Measurements from ENCODE around the gene SMIM20. TPM values are rescaled to one million over a fixed set of nuclear protein-coding genes. Genes with fewer than 3 reads are reported as not detected.

The SMIM20 gene
- total RNA-seq, 2 experiments from 2014 or later: 44.0 to 53.8 TPM

DNA sequence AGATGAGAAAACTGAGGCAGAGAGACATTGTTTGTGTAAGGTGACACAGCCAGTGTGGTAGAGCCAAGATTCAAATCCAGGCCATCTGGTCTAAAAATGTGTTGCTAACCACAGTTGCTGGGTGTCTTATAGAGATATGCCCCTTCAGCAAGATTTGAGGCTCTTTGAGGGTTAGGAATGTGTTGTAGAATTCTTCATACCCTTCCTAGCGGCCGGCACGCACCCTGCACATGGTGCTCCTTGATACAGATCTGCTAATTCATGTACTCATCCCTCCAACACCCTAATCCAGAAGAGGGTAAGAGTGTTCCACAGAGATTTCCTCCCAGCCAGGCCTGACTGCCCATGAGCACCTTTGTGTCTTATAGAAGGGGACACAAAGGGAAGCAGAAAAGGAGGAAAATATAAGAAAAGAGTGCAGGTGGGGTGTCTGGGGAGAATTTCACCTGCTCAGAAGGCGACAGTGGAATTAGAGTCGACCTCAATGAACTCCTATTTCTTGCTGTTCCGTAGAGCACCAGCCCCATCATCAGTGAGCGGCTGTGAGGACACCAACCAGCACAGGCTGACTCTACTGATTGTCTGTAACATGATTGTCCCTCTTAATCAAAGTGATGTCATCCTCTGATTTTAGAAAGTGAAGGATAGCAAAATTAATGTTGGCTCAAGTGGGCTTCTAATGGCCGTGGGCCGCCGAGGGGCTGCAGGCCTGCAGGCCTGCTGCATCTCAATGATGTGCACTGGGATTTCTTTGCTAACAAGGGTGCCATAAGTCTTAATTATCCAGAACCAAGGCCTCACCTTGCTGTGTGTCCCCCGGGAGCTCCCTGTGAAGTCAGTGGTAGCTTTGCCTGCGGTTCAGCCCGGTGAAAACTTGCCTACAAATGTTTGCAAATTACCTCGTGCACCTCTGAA is 24.2 kb upstream of the SMIM20 start:
- no peaks in the 10 kb centered on the region for H3K9me2 ChIP-seq (ENCODE audit: insufficient read depth, low read length)
- H3K79me2 ChIP-seq (ENCODE audit: insufficient read depth, low read depth, low read length): no peaks in the 10 kb centered on the region
- intact Hi-C loops (cut with micrococcal nuclease; ENCODE audit: unreplicated experiment): no loop called here
- CTCF ChIA-PET (ENCODE audit: unreplicated experiment): interaction anchor here (0.6 kb wide), 1 partner anchor 30 kb away, joined by 3 read pairs; no protein-coding TSS in a partner anchor
- TF ChIP-seq, protein P1, sequence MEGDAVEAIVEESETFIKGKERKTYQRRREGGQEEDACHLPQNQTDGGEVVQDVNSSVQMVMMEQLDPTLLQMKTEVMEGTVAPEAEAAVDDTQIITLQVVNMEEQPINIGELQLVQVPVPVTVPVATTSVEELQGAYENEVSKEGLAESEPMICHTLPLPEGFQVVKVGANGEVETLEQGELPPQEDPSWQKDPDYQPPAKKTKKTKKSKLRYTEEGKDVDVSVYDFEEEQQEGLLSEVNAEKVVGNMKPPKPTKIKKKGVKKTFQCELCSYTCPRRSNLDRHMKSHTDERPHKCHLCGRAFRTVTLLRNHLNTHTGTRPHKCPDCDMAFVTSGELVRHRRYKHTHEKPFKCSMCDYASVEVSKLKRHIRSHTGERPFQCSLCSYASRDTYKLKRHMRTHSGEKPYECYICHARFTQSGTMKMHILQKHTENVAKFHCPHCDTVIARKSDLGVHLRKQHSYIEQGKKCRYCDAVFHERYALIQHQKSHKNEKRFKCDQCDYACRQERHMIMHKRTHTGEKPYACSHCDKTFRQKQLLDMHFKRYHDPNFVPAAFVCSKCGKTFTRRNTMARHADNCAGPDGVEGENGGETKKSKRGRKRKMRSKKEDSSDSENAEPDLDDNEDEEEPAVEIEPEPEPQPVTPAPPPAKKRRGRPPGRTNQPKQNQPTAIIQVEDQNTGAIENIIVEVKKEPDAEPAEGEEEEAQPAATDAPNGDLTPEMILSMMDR (conservative IDR thresholded peaks at IDR 0.05; ENCODE audit: low read length): no peak
- TF ChIP-seq EZH2phosphoT487 (IDR thresholded peaks at IDR 0.05; ENCODE audit: borderline replicate concordance, low read depth, low read length): no peak
- peaks cover 8% of the 10 kb centered on the region for H3K4me1 ChIP-seq (ENCODE audit: insufficient read depth, low read length, poor library complexity, severe bottlenecking)
- H2AFZ ChIP-seq (ENCODE audit: low read length): no peak overlapping the region
- no peaks in the 10 kb centered on the region for H3K36me3 ChIP-seq (ENCODE audit: insufficient read depth, low read length)
- no peak overlapping the region for H3K27ac ChIP-seq (ENCODE audit: low read depth, low read length, poor library complexity, severe bottlenecking)
- no peaks in the 10 kb centered on the region for H4K20me1 ChIP-seq (ENCODE audit: insufficient read depth, low read length)
- no peak overlapping the region for H3K4me3 ChIP-seq (ENCODE audit: low read depth, low read length, poor library complexity, severe bottlenecking)
- no peak overlapping the region for H3K4me2 ChIP-seq (ENCODE audit: low read length)
- no peak for DNase-seq (ENCODE audit: low spot score)
- POLR2A ChIA-PET: interaction anchor here (0.6 to 1.5 kb wide), 3 partner anchors 13 to 30 kb away, joined by 3 to 8 read pairs (median 5); no protein-coding TSS in a partner anchor
- no peaks in the 10 kb centered on the region for H3K9me3 ChIP-seq (ENCODE audit: low read length)
- BruUV-seq (replicated peaks): no TSS peak

DNA sequence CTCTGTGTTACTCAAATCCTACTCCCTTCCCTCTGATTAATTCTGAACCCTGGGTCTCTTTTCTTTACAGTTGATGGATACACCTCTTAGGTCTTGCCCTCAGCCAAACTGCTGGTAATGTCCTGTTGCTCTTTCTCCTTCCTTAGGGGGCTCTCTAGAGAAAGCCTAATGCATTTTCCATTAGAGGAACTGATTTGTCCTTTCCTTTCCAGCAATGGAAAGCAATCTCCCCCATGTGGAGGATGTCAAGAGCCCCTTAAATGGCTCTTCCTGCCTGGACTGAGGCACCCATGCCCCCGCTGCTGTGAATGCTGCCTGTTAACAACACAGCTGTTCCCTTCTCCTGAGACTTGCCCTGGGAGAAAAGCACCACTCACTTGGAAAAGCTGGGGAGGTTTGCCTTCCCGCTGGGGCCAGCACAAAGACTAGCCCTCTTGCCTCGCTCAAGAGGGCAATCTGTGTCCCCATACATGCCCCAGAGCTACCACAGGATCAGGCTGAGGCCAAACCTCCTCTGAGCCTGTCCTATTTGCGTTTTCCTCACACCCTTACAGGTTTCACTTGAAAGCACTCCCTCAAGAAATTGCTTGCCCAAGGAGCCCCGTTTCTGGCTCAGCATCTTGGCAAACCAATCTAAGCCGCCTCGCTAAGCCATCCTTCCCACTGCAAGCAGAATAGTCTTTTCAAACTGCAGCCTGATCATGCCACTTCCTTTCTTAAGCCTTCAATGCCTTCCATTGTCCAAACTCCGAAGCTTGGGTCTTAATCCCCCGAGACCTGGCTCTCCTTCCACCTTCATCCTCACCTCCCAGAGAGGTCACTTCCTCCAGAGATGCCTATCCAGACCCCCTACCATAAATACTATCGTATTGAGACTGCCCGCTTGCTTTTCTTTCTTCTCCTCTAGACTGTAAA is 23.2 kb upstream of the SMIM20 start:
- Histone ChIP-seq H3K9me2 (ENCODE audit: insufficient read depth, low read length) (no peaks in the 10 kb centered on the region), H3K4me1 (ENCODE audit: insufficient read depth, low read length, poor library complexity, severe bottlenecking) (peaks cover 4% of the 10 kb centered on the region), H3K4me2 (ENCODE audit: low read length) (no peak overlapping the region), H2AFZ (ENCODE audit: low read length) (no peak overlapping the region), H3K4me3 (ENCODE audit: low read depth, low read length, poor library complexity, severe bottlenecking) (no peak overlapping the region), H3K27ac (ENCODE audit: low read depth, low read length, poor library complexity, severe bottlenecking) (no peak overlapping the region), H3K79me2 (ENCODE audit: insufficient read depth, low read depth, low read length) (no peaks in the 10 kb centered on the region), H3K36me3 (ENCODE audit: insufficient read depth, low read length) (no peaks in the 10 kb centered on the region), H3K9me3 (ENCODE audit: low read length) (no peaks in the 10 kb centered on the region), H4K20me1 (ENCODE audit: insufficient read depth, low read length) (no peaks in the 10 kb centered on the region)
- TF ChIP-seq EZH2phosphoT487 (IDR thresholded peaks at IDR 0.05; ENCODE audit: borderline replicate concordance, low read depth, low read length): no peak
- TF ChIP-seq, protein P1 (conservative IDR thresholded peaks at IDR 0.05; ENCODE audit: low read length): 0 out of 2 replicates have a peak, but pooled peaks have one; percentile 21
- intact Hi-C loops (cut with micrococcal nuclease; ENCODE audit: unreplicated experiment): no loop called here
- ChIA-PET POLR2A (no interaction called here), CTCF (ENCODE audit: unreplicated experiment) (no interaction called here)
- no TSS peak for BruUV-seq (replicated peaks)
- no peak for DNase-seq (ENCODE audit: low spot score)
